ENCODE measurements around the gene HTT. TPM values are rescaled to one million over a fixed set of nuclear protein-coding genes. Genes with fewer than 3 reads are reported as not detected.

The HTT gene
- total RNA-seq, 1 donor from 2014 or later, result 72.0 TPM

- Mint-ChIP-seq H3K4me3 (no peak overlapping the region), H3K4me1 (no peaks in the 10 kb centered on the region), H3K36me3 (ENCODE audit: low read depth) (no peaks in the 10 kb centered on the region), H3K27me3 (ENCODE audit: low read depth) (no peaks in the 10 kb centered on the region), H3K9me3 (no peaks in the 10 kb centered on the region), H3K27ac (ENCODE audit: unreplicated experiment) (peak overlapping the region; percentile 67)
- no peak for DNase-seq (ENCODE audit: low read depth, low spot score)
- TF ChIP-seq CTCF (conservative IDR thresholded peaks at IDR 0.05), result no peak
Observed at GRCh38 chr4:3257103-3257555, 182.6 kb downstream of the HTT start.

GRCh38 chr4:3257556-3258482, 183.3 kb downstream of the HTT start:
- Mint-ChIP-seq H3K27ac (ENCODE audit: unreplicated experiment) (no peak overlapping the region), H3K36me3 (ENCODE audit: low read depth) (no peaks in the 10 kb centered on the region), H3K9me3 (no peaks in the 10 kb centered on the region), H3K4me1 (no peaks in the 10 kb centered on the region), H3K27me3 (ENCODE audit: low read depth) (no peaks in the 10 kb centered on the region), H3K4me3 (no peak overlapping the region)
- TF ChIP-seq CTCF (conservative IDR thresholded peaks at IDR 0.05), result no peak
- no peak for DNase-seq (ENCODE audit: low read depth, low spot score)

- DNase-seq (ENCODE audit: low read depth, low spot score), result no peak
- no peaks in the 10 kb centered on the region for H3K4me1 Mint-ChIP-seq
- no peak overlapping the region for H3K4me3 Mint-ChIP-seq
- H3K36me3 Mint-ChIP-seq (ENCODE audit: low read depth), result no peaks in the 10 kb centered on the region
- H3K27me3 Mint-ChIP-seq (ENCODE audit: low read depth), result no peaks in the 10 kb centered on the region
- no peak for TF ChIP-seq CTCF (conservative IDR thresholded peaks at IDR 0.05)
- H3K9me3 Mint-ChIP-seq, result no peaks in the 10 kb centered on the region
- H3K27ac Mint-ChIP-seq (ENCODE audit: unreplicated experiment), result peak overlapping the region; percentile 23
Observed at GRCh38 chr4:3261411-3262207, 187.1 kb downstream of the HTT start.

- no peak overlapping the region for H3K27ac Mint-ChIP-seq (ENCODE audit: unreplicated experiment)
- no peak for TF ChIP-seq CTCF (conservative IDR thresholded peaks at IDR 0.05)
- no peaks in the 10 kb centered on the region for H3K27me3 Mint-ChIP-seq (ENCODE audit: low read depth)
- H3K4me1 Mint-ChIP-seq, result no peaks in the 10 kb centered on the region
- no peak for DNase-seq (ENCODE audit: low read depth, low spot score)
- no peak overlapping the region for H3K4me3 Mint-ChIP-seq
- no peaks in the 10 kb centered on the region for H3K36me3 Mint-ChIP-seq (ENCODE audit: low read depth)
- H3K9me3 Mint-ChIP-seq, result no peaks in the 10 kb centered on the region
Observed at GRCh38 chr4:3262208-3263052, 187.9 kb downstream of the HTT start.

Data from neural crest cell (in vitro differentiated cells).